A673 (cell line): ENCODE data around the gene BTBD9. TPM values are rescaled to one million over a fixed set of nuclear protein-coding genes. Genes with fewer than 3 reads are reported as not detected.

Experiments used
- BruUV-seq: library from RNA; stranded (reverse); fragments of 400-500 nt; replicated peaks from 2 replicates; lab custom pipeline; 2021; lab: Mats Ljungman, UMichigan
- CTCF ChIA-PET: fragments of 300-600 bp; sonication (Branson Sonifier 250); formaldehyde crosslinking; loops from one replicate; lab custom pipeline; 2022; ENCODE audit warnings: antibody characterized with exemption; lab: Charles Lee
- POLR2A ChIA-PET: fragments of 300-600 bp; sonication (Branson Sonifier 250); formaldehyde crosslinking; loops from one replicate; lab custom pipeline; 2022; ENCODE audit warnings: antibody characterized with exemption; ENCODE audit not compliant: low non-redundant PET; lab: Charles Lee
- DNase-seq: peaks from one replicate; pipeline ENCODE4 v3.0.0-alpha.2; 2015; ENCODE audit warnings: low spot score
- H3K27ac ChIP-seq: fragments of 200-600 bp; sonication (generic); 2 replicates; pipeline ENCODE4 v1.5.1; 2016; ENCODE audit warnings: mixed run types, low read depth, mild to moderate bottlenecking, mixed read lengths, antibody characterized with exemption, low read length; ENCODE audit not compliant: poor library complexity, severe bottlenecking
- H3K27me3 ChIP-seq: fragments of 200-600 bp; sonication (generic); replicated peaks from 2 replicates; pipeline ENCODE4 v1.6.1; 2017; ENCODE audit warnings: mixed run types, low read depth, mild to moderate bottlenecking, mixed read lengths, antibody characterized with exemption, low read length; ENCODE audit not compliant: insufficient read depth, poor library complexity
- H3K36me3 ChIP-seq: fragments of 200-600 bp; sonication (generic); 2 replicates; pipeline ENCODE4 v1.6.1; 2016; ENCODE audit warnings: mixed run types, mild to moderate bottlenecking, mixed read lengths, antibody characterized with exemption, low read length; ENCODE audit not compliant: insufficient read depth, poor library complexity, severe bottlenecking
- H3K4me1 ChIP-seq: fragments of 200-600 bp; sonication (generic); 2 replicates; pipeline ENCODE4 v1.6.1; 2017; ENCODE audit warnings: mixed run types, mild to moderate bottlenecking, mixed read lengths, antibody characterized with exemption, low read length; ENCODE audit not compliant: insufficient read depth, poor library complexity, severe bottlenecking
- H3K4me3 ChIP-seq: fragments of 200-600 bp; sonication (generic); 2 replicates; pipeline ENCODE4 v1.5.1; 2016; ENCODE audit warnings: low read depth, mixed run types, mild to moderate bottlenecking, mixed read lengths, low read length; ENCODE audit not compliant: poor library complexity, severe bottlenecking
- H3K9me3 ChIP-seq: fragments of 200-600 bp; sonication (generic); 2 replicates; pipeline ENCODE4 v1.6.1; 2016; ENCODE audit warnings: mixed run types, low read depth, mild to moderate bottlenecking, mixed read lengths, antibody characterized with exemption, low read length; ENCODE audit not compliant: poor library complexity, severe bottlenecking
- CTCF ChIP-seq: fragments of 300-800, 200-600 bp; sonication (generic); conservative IDR thresholded peaks from 2 replicates; pipeline ENCODE4 v1.5.1; 2017; ENCODE audit warnings: low read depth, mild to moderate bottlenecking, antibody characterized with exemption, low read length, moderate library complexity, mixed read lengths
- EZH2 ChIP-seq: fragments of 200-600 bp; sonication (generic); IDR thresholded peaks from 2 replicates; pipeline ENCODE4 v1.6.1; 2017; ENCODE audit warnings: borderline replicate concordance, low read depth, mild to moderate bottlenecking, mixed read lengths, antibody characterized with exemption, low read length; ENCODE audit not compliant: poor library complexity, severe bottlenecking
- intact Hi-C: fragments of 100-400 bp; cut with micrococcal nuclease; formaldehyde crosslinking; loops from one replicate; pipeline ENCODE4 v1.10.0; 2022; ENCODE audit not compliant: unreplicated experiment
- total RNA-seq: library from RNA; stranded (reverse); gene quantifications from 2 replicates; pipeline ENCODE4 v1.2.3, GENCODE V29; 2021

The BTBD9 gene
- total RNA-seq, 1 experiment from 2014 or later, result 8.0 TPM

- CTCF ChIA-PET, result no interaction called here
- Histone ChIP-seq H3K4me1 (no peaks in the 10 kb centered on the region), H3K27ac (no peak overlapping the region), H3K36me3 (no peaks in the 10 kb centered on the region), H3K27me3 (no peaks in the 10 kb centered on the region), H3K9me3 (no peaks in the 10 kb centered on the region), H3K4me3 (no peak overlapping the region)
- BruUV-seq, result no TSS peak
- intact Hi-C loops, result no loop called here
- POLR2A ChIA-PET, result no interaction called here
- DNase-seq, result no peak
- TF ChIP-seq EZH2 (no peak), CTCF (no peak)
Measured at GRCh38 chr6:38179794-38180430, 459.8 kb downstream of the BTBD9 start.

- intact Hi-C loops, result no loop called here
- Histone ChIP-seq H3K4me1 (no peaks in the 10 kb centered on the region), H3K36me3 (no peaks in the 10 kb centered on the region), H3K9me3 (no peaks in the 10 kb centered on the region), H3K4me3 (no peak overlapping the region), H3K27ac (no peak overlapping the region), H3K27me3 (no peaks in the 10 kb centered on the region)
- no peak for DNase-seq
- POLR2A ChIA-PET, result no interaction called here
- TF ChIP-seq EZH2 (no peak), CTCF (peak; percentile 32)
- CTCF ChIA-PET, result no interaction called here
- no TSS peak for BruUV-seq
Measured at GRCh38 chr6:38179300-38179699, 460.4 kb downstream of the BTBD9 start.

- TF ChIP-seq EZH2, result no peak
- no peak overlapping the region for H3K4me3 ChIP-seq
- no TSS peak for BruUV-seq
- no peak overlapping the region for H3K27ac ChIP-seq
- H3K27me3 ChIP-seq, result no peaks in the 10 kb centered on the region
- H3K36me3 ChIP-seq, result no peaks in the 10 kb centered on the region
- CTCF ChIA-PET, result no interaction called here
- POLR2A ChIA-PET, result no interaction called here
- H3K4me1 ChIP-seq, result no peaks in the 10 kb centered on the region
- no peaks in the 10 kb centered on the region for H3K9me3 ChIP-seq
- no peak for DNase-seq
- intact Hi-C loops, result no loop called here
Measured at GRCh38 chr6:38178584-38178886, 461.2 kb downstream of the BTBD9 start.
